Testis (tissue), 2 donors: ENCODE measurements around the gene ANXA1.

Experiments
- POLR2A ChIP-seq: fragments of 450-650 bp; IDR thresholded peaks from one replicate; pipeline ENCODE4 v1.6.1; 2017; ENCODE audit warnings: antibody characterized with exemption, mild to moderate bottlenecking, moderate library complexity
- TF ChIP-seq, protein P1 (sequence below), 3 experiments: fragments of 450-650 bp in 2 of 3; fragments of 200-600 bp in 1 of 3; sonication (generic) in 1 of 3; IDR thresholded peaks; one replicate each; pipeline ENCODE4 v1.5.1; 2016 to 2019; ENCODE audit warnings: antibody characterized with exemption in 3 of 3, mild to moderate bottlenecking in 2 of 3, moderate library complexity in 1 of 3

- TF ChIP-seq, protein P1, sequence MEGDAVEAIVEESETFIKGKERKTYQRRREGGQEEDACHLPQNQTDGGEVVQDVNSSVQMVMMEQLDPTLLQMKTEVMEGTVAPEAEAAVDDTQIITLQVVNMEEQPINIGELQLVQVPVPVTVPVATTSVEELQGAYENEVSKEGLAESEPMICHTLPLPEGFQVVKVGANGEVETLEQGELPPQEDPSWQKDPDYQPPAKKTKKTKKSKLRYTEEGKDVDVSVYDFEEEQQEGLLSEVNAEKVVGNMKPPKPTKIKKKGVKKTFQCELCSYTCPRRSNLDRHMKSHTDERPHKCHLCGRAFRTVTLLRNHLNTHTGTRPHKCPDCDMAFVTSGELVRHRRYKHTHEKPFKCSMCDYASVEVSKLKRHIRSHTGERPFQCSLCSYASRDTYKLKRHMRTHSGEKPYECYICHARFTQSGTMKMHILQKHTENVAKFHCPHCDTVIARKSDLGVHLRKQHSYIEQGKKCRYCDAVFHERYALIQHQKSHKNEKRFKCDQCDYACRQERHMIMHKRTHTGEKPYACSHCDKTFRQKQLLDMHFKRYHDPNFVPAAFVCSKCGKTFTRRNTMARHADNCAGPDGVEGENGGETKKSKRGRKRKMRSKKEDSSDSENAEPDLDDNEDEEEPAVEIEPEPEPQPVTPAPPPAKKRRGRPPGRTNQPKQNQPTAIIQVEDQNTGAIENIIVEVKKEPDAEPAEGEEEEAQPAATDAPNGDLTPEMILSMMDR (IDR thresholded peaks at IDR 0.05) = no peak
- no peak for TF ChIP-seq POLR2A
These were observed 19.5 kb upstream of the ANXA1 start for GRCh38 chr9:73132034-73132776.
